GM12892 (cell line): ENCODE results near the gene C15orf62.

ENCODE experiments used
- DNase-seq: peaks from one replicate; pipeline ENCODE4 v3.0.0; 2011; ENCODE audit not compliant: insufficient read length
- FAIRE-seq: peaks from 2 replicates; lab custom pipeline; 2011; peaks lifted over from hg19 to GRCh38; lab: Jason Lieb, UNC
- POLR2A ChIP-seq: IDR thresholded peaks from 2 replicates; pipeline ENCODE4 v1.6.1; 2011; ENCODE audit warnings: low read depth, low read length, control low read depth
- POLR2AphosphoS5 ChIP-seq: IDR thresholded peaks from 2 replicates; pipeline ENCODE4 v1.6.1; 2011; ENCODE audit warnings: low read depth, low read length, control low read depth
- TAF1 ChIP-seq: IDR thresholded peaks from 2 replicates; pipeline ENCODE4 v1.6.1; 2011; ENCODE audit warnings: low read depth, mild to moderate bottlenecking, control low read depth, low read length, borderline replicate concordance

C15orf62 gene

GRCh38 chr15:40746916-40747418 lies 22.8 kb upstream of the C15orf62 start:
- FAIRE-seq: no peak

GRCh38 chr15:40747685-40748631 lies 21.8 kb upstream of the C15orf62 start:
- no peak for DNase-seq
- FAIRE-seq: no peak
- no peak for TF ChIP-seq TAF1
- no peak for TF ChIP-seq POLR2AphosphoS5
- TF ChIP-seq POLR2A: no peak

More at GRCh38 chr15:40746916-40747418, 22.8 kb upstream of the C15orf62 start:
- DNase-seq: no peak
- TF ChIP-seq TAF1 (no peak), POLR2AphosphoS5 (no peak), POLR2A (no peak)

GRCh38 chr15:40749151-40749630 lies 20.6 kb upstream of the C15orf62 start:
- no peak for TF ChIP-seq POLR2AphosphoS5
- TF ChIP-seq TAF1: no peak
- TF ChIP-seq POLR2A: no peak
- no peak for FAIRE-seq
- DNase-seq: no peak

GRCh38 chr15:40750885-40751284 lies 18.9 kb upstream of the C15orf62 start:
- DNase-seq (no peak), FAIRE-seq (no peak)
- TF ChIP-seq POLR2AphosphoS5 (no peak), POLR2A (no peak), TAF1 (no peak)

GRCh38 chr15:40751745-40752144 lies 18.0 kb upstream of the C15orf62 start:
- DNase-seq (no peak), FAIRE-seq (no peak)
- TF ChIP-seq TAF1 (no peak), POLR2A (no peak), POLR2AphosphoS5 (no peak)

- TF ChIP-seq TAF1 (no peak), POLR2A (no peak), POLR2AphosphoS5 (no peak)
- FAIRE-seq (no peak), DNase-seq (no peak)
Measured at GRCh38 chr15:40754574-40754882, 15.3 kb upstream of the C15orf62 start.

- peak; percentile 87 for DNase-seq
- FAIRE-seq: peak; percentile 98
- TF ChIP-seq POLR2A (peak; percentile 96), POLR2AphosphoS5 (peak; percentile 95), TAF1 (peak; percentile 88)
Measured at GRCh38 chr15:40754883-40755811, 14.6 kb upstream of the C15orf62 start, which contains the start of gene RMDN3. Gene RMDN3, minus strand, starts transcription at chr15:40755254. Its CDS starts 471 bp downstream, at chr15:40754783.

DNA sequence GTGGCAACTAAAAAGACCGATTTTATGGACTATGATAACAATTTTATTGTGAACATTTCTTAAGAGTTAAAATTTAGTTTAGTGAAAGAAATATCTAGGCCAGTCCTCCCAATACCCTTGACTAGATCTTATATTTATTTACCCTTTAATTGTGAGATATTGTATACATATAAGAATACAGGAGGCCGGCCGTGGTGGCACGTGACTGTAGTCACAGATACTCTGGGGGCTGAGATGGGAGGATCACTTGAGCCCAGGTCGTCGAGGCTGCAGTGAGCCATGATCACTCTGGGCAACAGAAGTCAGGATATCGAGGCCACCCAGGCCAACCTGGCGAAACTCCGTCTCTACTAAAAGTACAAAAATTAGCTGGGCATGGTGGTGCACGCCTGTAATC lies 14.0 kb upstream of the C15orf62 start:
- no peak for DNase-seq
- FAIRE-seq: no peak
- TF ChIP-seq POLR2AphosphoS5: no peak

- no peak for FAIRE-seq
- no peak for DNase-seq
- TF ChIP-seq TAF1 (no peak), POLR2A (no peak), POLR2AphosphoS5 (no peak)
Measured at GRCh38 chr15:40756938-40757337, 12.8 kb upstream of the C15orf62 start.

- DNase-seq (no peak), FAIRE-seq (no peak)
- TF ChIP-seq POLR2A (no peak), POLR2AphosphoS5 (no peak), TAF1 (no peak)
Measured at GRCh38 chr15:40759961-40760360, 9.8 kb upstream of the C15orf62 start.
